ENCODE results near the gene PLOD3.

DNA sequence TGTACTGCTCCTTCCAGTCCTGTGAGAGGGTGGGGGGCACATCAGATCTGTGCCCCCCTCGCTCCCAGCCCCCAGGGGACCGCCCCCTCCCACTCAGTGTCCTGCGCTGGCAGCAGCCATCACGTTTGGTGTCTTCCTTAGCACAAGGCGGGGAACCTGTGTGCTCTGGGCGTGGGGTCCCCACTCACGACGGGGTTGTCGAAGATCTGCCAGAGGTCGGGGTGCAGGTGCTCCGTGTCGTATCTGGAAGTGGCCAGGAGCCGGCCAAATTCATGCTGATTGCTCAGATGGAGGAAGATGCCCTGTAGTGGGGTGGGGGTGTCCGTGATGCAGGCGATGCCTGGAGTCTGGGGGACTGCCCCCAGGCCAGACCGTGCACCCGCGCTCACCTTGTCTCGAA is 7.2 kb downstream of the PLOD3 start:
- TF ChIP-seq EZH2 (IDR thresholded peaks at IDR 0.05; ENCODE audit: insufficient read depth, poor library complexity, severe bottlenecking) (no peak), EZH2phosphoT487 (IDR thresholded peaks at IDR 0.05; ENCODE audit: insufficient read depth, low read depth) (no peak)

Data from GM23248 (cell line).